Right ventricle myocardium inferior (tissue), 1 donor: ENCODE measurements around the gene B3GAT3. TPM values are rescaled to one million over a fixed set of nuclear protein-coding genes. Genes with fewer than 3 reads are reported as not detected.
"Not testable (repeated sequence)": the region's sequence is repeated elsewhere in the genome, so short reads cannot be mapped to it uniquely, and the experiment has no call there.

ENCODE experiments used
- ATAC-seq: fragments of 200-7000 bp; cut with Tn5 transposase; one replicate; pipeline ENCODE4 v1.9.1; 2020; ENCODE audit warnings: mild to moderate bottlenecking, moderate library complexity
- DNase-seq: peaks from one replicate; pipeline ENCODE4 v3.0.0; 2021; ENCODE audit errors: missing footprints
- intact Hi-C: fragments of 100-400 bp; cut with DNase I; formaldehyde crosslinking; loops from one replicate; pipeline ENCODE4 v1.11.0; 2022
- long read RNA-seq: library from polyadenylated mRNA; unstranded; transcript quantifications from one replicate; pipeline ENCODE4 v2.0.0, GENCODE V29; 2021
- total RNA-seq: library from RNA; stranded (reverse); fragmentation: NEBNext Ultra II Directional; extraction: Animal tissue kit (Norgen Biotek cat#: 25700); gene quantifications from one replicate; pipeline ENCODE4 v1.2.1, GENCODE V29; 2021
- donor health status: DM: no; HTN: yes; CAD: no; lungs with severe emphysema.

The B3GAT3 gene
- total RNA-seq = 12.8 TPM
- long read RNA-seq, transcript B3GAT3-201 (5 exons, 1,641 nt) = major isoform, 8 of 9 reads
- long read RNA-seq, partial matches to known transcripts = 0 of 9 reads
- long read RNA-seq, other reads (novel, unspliced or antisense) = 1 of 9 reads

DNA sequence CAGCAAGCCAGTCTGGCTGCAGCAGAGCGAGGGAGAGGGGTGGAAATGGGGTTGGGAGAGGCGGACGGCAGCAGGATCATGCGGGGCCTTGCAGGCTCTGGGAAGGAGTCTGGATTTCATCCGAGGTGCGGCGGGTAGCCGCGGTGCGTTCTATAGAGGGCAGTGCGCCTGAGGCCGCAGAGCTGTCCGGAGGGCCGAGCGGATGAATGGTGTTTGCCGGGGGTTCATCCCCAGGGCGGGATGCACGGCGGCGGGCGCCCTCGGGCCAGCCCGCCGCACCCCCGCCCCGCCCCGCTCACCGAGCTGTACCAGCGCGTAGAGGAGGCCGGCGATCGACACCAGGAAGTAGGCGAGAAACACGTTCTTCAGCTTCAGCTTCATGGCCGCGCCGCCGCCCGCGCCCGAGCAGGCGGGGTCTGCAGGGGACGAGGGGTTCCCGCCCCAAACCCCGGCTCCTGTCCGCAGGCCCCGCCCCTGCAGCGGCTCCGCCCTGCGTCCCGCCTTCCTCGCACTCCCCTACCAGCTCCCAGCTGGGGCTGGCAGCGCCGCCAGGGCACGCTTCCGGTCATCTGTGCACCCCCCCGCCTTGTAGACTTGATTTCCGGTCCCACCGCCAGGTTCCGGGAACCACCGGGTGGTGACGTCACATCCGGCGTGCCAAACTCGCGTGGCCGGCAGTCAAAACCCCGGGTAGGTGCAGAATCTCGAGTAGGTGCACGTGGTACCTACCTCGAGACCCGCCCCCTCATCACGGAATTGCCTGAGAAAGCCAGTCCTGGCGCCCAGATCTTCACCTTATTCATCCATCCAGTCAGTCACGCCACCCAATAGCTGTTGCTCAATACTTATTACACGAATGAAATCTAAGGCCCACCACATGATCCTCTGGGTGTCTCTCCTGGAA lies at the start of gene B3GAT3:
Gene B3GAT3 (minus strand): TSS at position 420 of the 904 bp plus-strand sequence. CDS start 39 bp downstream, at position 381.
- intact Hi-C loops = loop anchor here (2.0 kb wide), 1 partner anchor 23 kb away; no protein-coding TSS in a partner anchor
- ATAC-seq (peak; percentile 99), DNase-seq (peak; percentile 99)

DNA sequence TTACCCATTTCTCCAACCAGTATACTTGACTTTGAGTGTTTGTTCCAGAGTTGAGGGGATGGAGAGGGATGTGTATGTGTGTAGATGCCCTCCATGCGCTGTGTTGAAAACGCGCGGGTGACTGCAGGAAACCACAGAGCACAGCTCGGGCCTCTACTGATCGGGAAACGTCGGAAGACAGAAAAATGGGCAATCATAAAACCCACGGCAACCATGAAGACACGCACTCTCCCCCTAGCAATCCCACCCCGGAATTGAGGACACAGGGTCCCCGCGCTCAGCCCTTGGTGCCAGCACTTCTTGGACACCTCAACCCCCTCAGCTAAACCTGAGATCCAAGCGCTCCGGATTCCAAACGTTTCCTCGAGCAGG lies 49.4 kb upstream of the B3GAT3 start:
- intact Hi-C loops = no loop called here
- DNase-seq = no peak

GRCh38 chr11:62669420-62670161 lies 47.8 kb upstream of the B3GAT3 start:
- intact Hi-C loops = loop anchor here (5.0 kb wide), 3 partner anchors 38 to 122 kb away; partner anchors contain the start of genes AHNAK, BSCL2, GNG3 and HNRNPUL2
- no peak for ATAC-seq
- DNase-seq = no peak

More for the DNA sequence above, 49.4 kb upstream of the B3GAT3 start:
- peak; percentile 39 for ATAC-seq

GRCh38 chr11:62667460-62667859 lies 45.7 kb upstream of the B3GAT3 start:
- DNase-seq (no peak), ATAC-seq (no peak)
- intact Hi-C loops = loop anchor here (5.0 kb wide), 3 partner anchors 40 to 120 kb away; partner anchors contain the start of genes AHNAK, BSCL2, GNG3 and HNRNPUL2

GRCh38 chr11:62666259-62666926 lies 44.6 kb upstream of the B3GAT3 start:
- DNase-seq = no peak
- no peak for ATAC-seq
- intact Hi-C loops = loop anchor here (5.0 kb wide), 3 partner anchors 41 to 119 kb away; partner anchors contain the start of genes AHNAK, BSCL2, GNG3 and HNRNPUL2

GRCh38 chr11:62665599-62666258 lies 43.9 kb upstream of the B3GAT3 start:
- DNase-seq (peak; percentile 83), ATAC-seq (peak; percentile 68)
- intact Hi-C loops = loop anchor here (1.0 to 5.0 kb wide), 4 partner anchors 12 to 118 kb away; partner anchors contain the start of genes AHNAK, BSCL2, GNG3 and HNRNPUL2

DNA sequence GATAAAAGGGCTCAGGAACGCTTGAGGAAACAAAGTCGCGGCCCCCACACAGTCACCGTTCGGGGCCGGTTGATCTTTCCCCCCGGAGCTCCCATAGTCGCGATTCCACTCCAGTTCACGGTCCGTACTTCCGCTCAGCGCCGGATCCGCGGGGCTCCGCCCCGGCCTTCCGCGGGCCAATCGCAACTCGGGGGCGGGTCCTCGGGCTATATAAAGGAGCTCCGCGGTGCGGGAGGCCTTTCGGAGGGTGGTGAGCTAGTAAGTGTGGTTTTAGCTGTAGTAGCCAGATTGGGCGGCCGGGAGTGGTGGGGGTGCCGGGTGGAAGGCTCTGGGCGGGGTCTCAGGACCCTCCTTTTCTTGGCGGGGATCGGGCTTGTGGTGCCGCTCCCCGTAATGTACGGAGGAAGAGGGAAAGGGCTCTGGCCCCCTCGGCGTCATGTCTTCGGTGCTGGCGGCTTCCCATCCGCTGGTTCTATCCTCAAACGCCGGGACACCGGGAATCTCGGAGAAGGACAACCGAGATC lies 43.4 kb upstream of the B3GAT3 start, which contains the start of the genes C11orf98 and CSKMT:
Gene C11orf98 (minus strand): TSS at position 136 of the 524 bp plus-strand sequence. CDS start 41 bp downstream, at position 95.
Gene CSKMT (plus strand): TSS at position 238 of the 524 bp plus-strand sequence. CDS start 568 bp downstream, outside the sequence.
- intact Hi-C loops = loop anchor here (1.0 to 5.0 kb wide), 4 partner anchors 12 to 118 kb away; partner anchors contain the start of genes AHNAK, BSCL2, GNG3 and HNRNPUL2
- ATAC-seq = peak; percentile 98
- peak; percentile 98 for DNase-seq

DNA sequence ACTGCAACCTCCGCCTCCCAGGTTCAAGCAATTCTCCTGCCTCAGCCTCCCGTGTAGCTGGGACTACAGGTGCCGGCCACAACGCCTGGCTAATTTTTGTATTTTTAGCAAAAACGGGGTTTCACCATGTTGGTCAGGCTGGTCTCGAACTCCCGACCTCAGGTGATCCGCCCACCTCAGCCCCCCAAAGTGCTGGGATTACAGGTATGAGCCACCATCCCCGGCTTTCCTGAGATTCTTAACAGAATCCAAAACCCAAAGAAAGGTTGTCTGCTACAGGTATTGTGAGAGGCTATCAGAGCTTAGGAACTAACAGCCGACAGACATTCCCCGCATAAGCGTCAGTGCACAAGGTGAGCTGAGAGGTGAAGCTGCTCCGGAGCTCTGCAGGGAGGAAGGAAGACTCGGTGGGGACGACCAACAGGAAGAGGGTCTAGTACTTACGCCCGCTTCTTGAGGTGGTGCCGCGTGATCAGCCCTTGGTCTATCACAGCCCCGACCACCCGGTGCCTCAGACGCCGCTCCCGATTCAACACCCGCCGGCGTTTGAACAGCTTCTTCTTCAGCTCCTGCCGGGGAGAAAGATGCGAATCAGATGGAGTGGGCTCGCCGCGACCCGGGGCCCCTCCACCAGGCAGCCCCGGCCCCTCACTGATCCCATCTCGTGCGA lies 42.8 kb upstream of the B3GAT3 start:
- intact Hi-C loops = loop anchor here (1.0 to 5.0 kb wide), 5 partner anchors 11 to 117 kb away; partner anchors contain the start of genes AHNAK, BSCL2, EML3 and GNG3
- ATAC-seq (peak; percentile 12), DNase-seq (no peak)

- DNase-seq = no peak
- intact Hi-C loops = no loop called here
- no peak for ATAC-seq
These were observed 35.1 kb upstream of the B3GAT3 start for GRCh38 chr11:62656796-62657429.

- intact Hi-C loops = no loop called here
- no peak for ATAC-seq
- DNase-seq = no peak
These were observed 32.5 kb upstream of the B3GAT3 start for GRCh38 chr11:62654297-62654696.

- ATAC-seq = no peak
- intact Hi-C loops = loop anchor here (1.0 kb wide), 1 partner anchor 13 kb away; the partner anchor contains the start of genes C11orf98 and CSKMT
- no peak for DNase-seq
These were observed 30.6 kb upstream of the B3GAT3 start for GRCh38 chr11:62652161-62653006.

- intact Hi-C loops, ATAC-seq, DNase-seq: not testable (repeated sequence)
These were observed 28.5 kb upstream of the B3GAT3 start for GRCh38 chr11:62650283-62650682.

DNA sequence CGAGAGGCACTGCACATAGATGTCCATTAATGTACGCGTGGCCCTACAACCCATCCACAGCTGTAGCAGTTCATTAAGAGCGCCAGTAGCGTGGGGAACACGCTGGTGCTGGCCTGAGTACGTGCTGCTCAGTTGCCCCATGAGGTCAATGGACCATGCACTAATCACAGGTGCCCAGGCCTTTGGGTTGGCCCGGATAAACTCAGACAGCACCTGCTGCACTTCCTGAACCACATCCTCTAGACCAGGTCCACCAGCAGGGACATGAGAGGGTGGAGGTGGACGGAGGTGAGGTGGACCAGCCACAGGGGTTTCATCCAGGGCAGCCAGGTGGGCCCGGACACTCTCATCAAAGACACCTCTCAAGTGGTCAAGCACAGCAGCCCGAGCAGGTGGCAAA lies 27.7 kb upstream of the B3GAT3 start:
- DNase-seq (no peak), ATAC-seq (no peak)
- intact Hi-C loops = no loop called here

DNA sequence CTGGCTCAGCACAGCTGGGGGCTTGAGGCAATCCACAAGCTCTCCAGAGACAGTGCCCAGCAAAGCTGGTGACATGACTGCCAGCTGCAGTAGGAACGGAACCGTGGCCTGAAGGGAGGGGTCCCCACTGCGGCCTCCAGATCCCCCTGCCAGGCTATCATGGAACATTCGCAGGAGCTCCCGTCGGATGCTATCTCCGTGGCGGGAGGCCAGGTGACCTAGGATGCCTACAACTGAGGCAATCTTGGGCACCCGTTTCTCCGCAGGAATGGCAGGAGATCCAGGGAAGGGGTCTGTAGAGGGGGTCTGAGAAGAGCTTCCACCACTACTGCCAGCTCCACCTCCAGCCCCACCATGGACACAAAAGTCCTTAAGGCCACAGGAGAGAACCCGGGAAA lies 27.2 kb upstream of the B3GAT3 start:
- DNase-seq (no peak), ATAC-seq (no peak)
- intact Hi-C loops = no loop called here

DNA sequence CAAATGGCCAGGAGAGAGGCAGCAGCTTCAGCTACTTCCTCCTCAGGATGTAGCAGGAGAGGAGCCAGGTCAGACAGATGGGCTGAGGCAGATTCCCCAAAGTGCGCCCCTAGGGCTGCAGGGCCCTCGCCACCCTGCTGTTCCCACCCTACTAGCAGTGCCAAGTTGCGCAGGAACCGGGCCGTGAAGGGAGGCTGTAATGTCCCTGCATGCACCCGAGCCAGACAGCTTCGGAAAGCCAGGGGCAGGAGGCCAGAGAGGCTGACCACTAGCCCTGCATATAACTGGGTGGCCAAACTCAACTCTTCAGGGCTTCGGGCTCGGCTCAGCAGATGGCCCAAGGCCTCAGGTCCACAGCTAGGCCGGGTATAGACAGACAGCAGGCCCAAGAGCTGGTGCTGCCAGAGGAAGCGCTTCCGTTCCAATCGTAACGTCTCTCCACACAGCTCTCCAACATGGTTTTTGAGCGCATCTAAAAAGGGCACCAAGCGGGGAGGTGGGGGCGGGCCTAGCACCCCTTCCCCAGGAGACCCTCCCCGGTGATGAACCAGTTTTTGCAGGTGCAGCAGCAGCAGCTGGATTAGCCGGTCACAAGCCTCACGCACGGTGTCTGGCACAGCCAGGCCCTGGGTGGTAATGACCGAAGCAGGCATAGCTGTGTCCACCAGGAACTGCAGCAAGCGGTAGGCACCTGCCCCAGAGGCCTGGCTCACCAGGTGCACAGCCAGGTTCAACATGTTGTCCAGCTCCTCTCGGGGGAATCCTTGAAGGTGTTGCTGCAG lies 26.6 kb upstream of the B3GAT3 start:
- intact Hi-C loops = no loop called here

More for the DNA sequence above, 26.6 kb upstream of the B3GAT3 start:
- DNase-seq (no peak), ATAC-seq (no peak)
